Trophoblast cell (in vitro differentiated cells and primary cell): ENCODE results near the gene OR5V1.

Source experiments
- DNase-seq, 2 donors: peaks; one replicate each; pipeline ENCODE4 v3.0.0-alpha.2; 2016
- H2AFZ ChIP-seq: 2 replicates; pipeline ENCODE4 v1.6.1; 2013; ENCODE audit warnings: low read length, moderate library complexity, mild to moderate bottlenecking; ENCODE audit not compliant: insufficient read depth, poor library complexity
- H2AK5ac ChIP-seq: 2 replicates; pipeline ENCODE4 v1.6.1; 2013; ENCODE audit warnings: mild to moderate bottlenecking, low read length
- H2BK120ac ChIP-seq: 2 replicates; pipeline ENCODE4 v1.6.1; 2013; ENCODE audit warnings: low read length, mild to moderate bottlenecking, moderate library complexity; ENCODE audit not compliant: insufficient read depth, poor library complexity
- H2BK12ac ChIP-seq: 2 replicates; pipeline ENCODE4 v1.6.1; 2013; ENCODE audit warnings: mild to moderate bottlenecking, low read length, moderate library complexity
- H2BK5ac ChIP-seq: 2 replicates; pipeline ENCODE4 v1.6.1; 2013; ENCODE audit warnings: low read length, low read depth, moderate library complexity, mild to moderate bottlenecking; ENCODE audit not compliant: poor library complexity
- H3K14ac ChIP-seq: 2 replicates; pipeline ENCODE4 v1.6.1; 2013; ENCODE audit warnings: mild to moderate bottlenecking, low read length
- H3K18ac ChIP-seq: 2 replicates; pipeline ENCODE4 v1.6.1; 2013; ENCODE audit warnings: mild to moderate bottlenecking, low read length
- H3K23ac ChIP-seq: 2 replicates; pipeline ENCODE4 v1.6.1; 2013; ENCODE audit warnings: low read length
- H3K27ac ChIP-seq: 2 replicates; pipeline ENCODE4 v1.5.1; 2013; ENCODE audit warnings: low read depth, mild to moderate bottlenecking, inconsistent platforms, low read length, moderate library complexity
- H3K27me3 ChIP-seq: 2 replicates; pipeline ENCODE4 v1.6.1; 2013; ENCODE audit warnings: inconsistent platforms, mild to moderate bottlenecking, low read length, moderate library complexity; ENCODE audit not compliant: insufficient read depth
- H3K36me3 ChIP-seq, 2 experiments: 1 replicate in 1 of 2; 2 replicates in 1 of 2; pipeline ENCODE4 v1.6.1; 2013; ENCODE audit warnings: low read length in 2 of 2, mild to moderate bottlenecking in 2 of 2, moderate library complexity in 1 of 2; ENCODE audit not compliant: insufficient read depth in 2 of 2, control insufficient read depth in 1 of 2
- H3K4ac ChIP-seq: 2 replicates; pipeline ENCODE4 v1.6.1; 2013; ENCODE audit warnings: low read depth, mild to moderate bottlenecking, low read length, moderate library complexity
- H3K4me1 ChIP-seq, 2 experiments: 1 replicate in 1 of 2; 2 replicates in 1 of 2; pipeline ENCODE4 v1.6.1; 2013; ENCODE audit warnings: low read length in 2 of 2, mild to moderate bottlenecking in 2 of 2, moderate library complexity in 1 of 2; ENCODE audit not compliant: insufficient read depth in 2 of 2, control insufficient read depth in 1 of 2
- H3K4me2 ChIP-seq: 2 replicates; pipeline ENCODE4 v1.6.1; 2013; ENCODE audit warnings: inconsistent platforms, mild to moderate bottlenecking, low read length, moderate library complexity
- H3K4me3 ChIP-seq: 2 replicates; pipeline ENCODE4 v1.5.1; 2013; ENCODE audit warnings: mild to moderate bottlenecking, low read depth, low read length, inconsistent platforms
- H3K79me1 ChIP-seq: one replicate; pipeline ENCODE4 v1.6.1; 2013; ENCODE audit warnings: low read length
- H3K79me2 ChIP-seq: 2 replicates; pipeline ENCODE4 v1.6.1; 2013; ENCODE audit warnings: low read length, mild to moderate bottlenecking; ENCODE audit not compliant: control insufficient read depth, insufficient read depth, poor library complexity
- H3K9ac ChIP-seq: 2 replicates; pipeline ENCODE4 v1.6.1; 2013; ENCODE audit warnings: mild to moderate bottlenecking, low read length
- H3K9me3 ChIP-seq: 2 replicates; pipeline ENCODE4 v1.6.1; 2013; ENCODE audit warnings: low read depth, mild to moderate bottlenecking, control low read depth, inconsistent platforms, low read length; ENCODE audit not compliant: insufficient read depth
- H4K12ac ChIP-seq: 2 replicates; pipeline ENCODE4 v1.6.1; 2013; ENCODE audit warnings: low read depth, mild to moderate bottlenecking, low read length, moderate library complexity
- H4K8ac ChIP-seq: 2 replicates; pipeline ENCODE4 v1.6.1; 2013; ENCODE audit warnings: low read depth, mild to moderate bottlenecking, low read length, moderate library complexity
- H4K91ac ChIP-seq: one replicate; pipeline ENCODE4 v1.6.1; 2013; ENCODE audit warnings: low read depth, mild to moderate bottlenecking, low read length, moderate library complexity
- WGBS: extraction: QIAGEN DNeasy Blood & Tissue Kit; methylation state at CpG from one replicate; pipeline ENCODE4 v1.1.7; 2013; ENCODE audit warnings: missing lambda C conversion rate; ENCODE audit not compliant: insufficient read length, insufficient coverage; ENCODE audit errors: extremely low coverage; 5-methylcytosine and 5-hydroxymethylcytosine counted together

The OR5V1 gene

DNA sequence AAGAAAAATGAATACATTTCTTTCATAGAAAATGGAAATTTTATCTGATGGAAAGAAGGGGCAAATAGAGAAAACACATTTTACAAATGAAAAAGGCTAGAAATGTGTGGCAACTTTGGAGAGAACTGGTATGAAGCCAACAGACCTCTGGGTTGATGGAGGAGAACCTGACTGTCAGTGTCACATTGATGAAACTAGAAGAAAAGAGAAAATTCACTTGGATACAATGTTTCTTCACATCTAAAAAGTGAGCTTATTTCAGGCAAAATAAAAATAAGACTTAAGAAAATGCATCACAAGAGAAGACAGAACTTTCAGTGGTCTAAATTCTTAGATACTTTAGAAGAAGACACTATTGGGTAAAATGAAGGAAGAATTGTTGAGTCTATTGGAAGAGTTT is 26.7 kb upstream of the OR5V1 start, which contains the start of gene OR12D2:
TSS of gene OR12D2 (plus strand) at position 301 of the 400 bp plus-strand sequence. CDS start 1,069 bp downstream, outside the sequence.
- H2AFZ ChIP-seq: no peak within 1 kb of the TSS
- no peaks in the 10 kb centered on the region for H3K4me1 ChIP-seq
- H4K12ac ChIP-seq: no peak within 1 kb of the TSS
- no peak within 1 kb of the TSS for H3K4me3 ChIP-seq
- H2BK120ac ChIP-seq: no peak within 1 kb of the TSS
- H2BK5ac ChIP-seq: no peak within 1 kb of the TSS
- H3K23ac ChIP-seq: no peak within 1 kb of the TSS
- H3K9me3 ChIP-seq: peaks cover 4% of the 10 kb centered on the region
- H3K79me1 ChIP-seq: no peaks in the 10 kb centered on the region
- no peak within 1 kb of the TSS for H2BK12ac ChIP-seq
- H3K18ac ChIP-seq: no peak within 1 kb of the TSS
- no peak within 1 kb of the TSS for H2AK5ac ChIP-seq
- no peak within 1 kb of the TSS for H3K4me2 ChIP-seq
- H3K27ac ChIP-seq: no peak within 1 kb of the TSS
- no peak within 1 kb of the TSS for H4K91ac ChIP-seq
- no peaks in the 10 kb centered on the region for H3K36me3 ChIP-seq
- H3K4ac ChIP-seq: no peak within 1 kb of the TSS
- no peak within 1 kb of the TSS for H3K14ac ChIP-seq
- no peaks in the 10 kb centered on the region for H3K79me2 ChIP-seq
- no peaks in the 10 kb centered on the region for H3K27me3 ChIP-seq
- no peak within 1 kb of the TSS for H4K8ac ChIP-seq
- DNase-seq: no peak
- H3K9ac ChIP-seq: no peak within 1 kb of the TSS

DNA sequence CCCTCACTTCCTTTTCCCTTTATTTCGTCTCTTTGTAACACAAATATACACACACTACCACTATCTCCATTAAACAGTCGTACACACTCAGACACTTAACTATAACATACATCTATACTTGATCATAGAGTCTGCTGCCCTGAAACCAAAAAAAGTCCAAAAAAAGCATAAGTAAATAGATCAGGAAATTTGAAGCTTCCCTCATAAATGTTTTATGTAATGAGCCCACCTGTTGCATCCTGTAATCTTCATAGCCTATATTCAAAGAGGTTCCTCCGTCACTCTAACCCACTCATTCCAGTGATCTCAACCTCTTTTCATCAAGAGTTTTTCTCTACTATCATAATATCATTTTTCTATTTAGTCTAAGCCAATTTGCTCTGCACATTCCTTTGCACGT is 19.9 kb upstream of the OR5V1 start:
- Histone ChIP-seq H2BK5ac (no peak overlapping the region), H3K18ac (no peak overlapping the region), H3K14ac (no peak overlapping the region), H3K4me3 (no peak overlapping the region), H3K4me2 (no peak overlapping the region), H2AFZ (no peak overlapping the region), H3K79me1 (no peaks in the 10 kb centered on the region), H3K4ac (no peak overlapping the region), H3K23ac (no peak overlapping the region), H3K27me3 (no peaks in the 10 kb centered on the region), H3K4me1 (no peaks in the 10 kb centered on the region), H2BK12ac (no peak overlapping the region), H3K36me3 (no peaks in the 10 kb centered on the region), H3K79me2 (no peaks in the 10 kb centered on the region), H3K9ac (no peak overlapping the region), H2BK120ac (no peak overlapping the region), H2AK5ac (no peak overlapping the region), H3K9me3 (peaks cover 4% of the 10 kb centered on the region), H4K8ac (no peak overlapping the region), H4K91ac (no peak overlapping the region), H4K12ac (no peak overlapping the region), H3K27ac (no peak overlapping the region)
- DNase-seq: no peak
- WGBS: 100% methylated on average over 1 of the region's 4 CpGs

DNA sequence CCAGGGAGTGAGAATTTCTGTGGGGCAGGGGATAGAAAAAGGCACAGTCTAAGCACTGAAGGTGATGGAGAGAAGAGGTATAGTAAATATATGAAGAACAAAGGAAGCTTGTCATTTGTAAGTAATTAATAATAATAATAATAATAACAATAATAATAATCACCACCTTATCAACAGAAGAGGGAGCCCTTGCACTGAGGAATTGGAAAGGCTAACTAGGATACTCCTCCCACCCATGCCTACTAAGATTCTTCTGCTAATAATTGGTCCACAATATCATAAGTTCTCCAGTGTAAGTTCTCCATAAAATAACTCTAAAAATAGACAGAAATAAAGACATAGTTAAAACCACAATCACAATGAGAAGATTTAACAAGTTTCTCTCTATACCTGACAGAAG is 7.3 kb upstream of the OR5V1 start:
- Histone ChIP-seq H3K4me2 (no peak overlapping the region), H4K91ac (no peak overlapping the region), H2AK5ac (no peak overlapping the region), H2BK120ac (no peak overlapping the region), H3K27ac (no peak overlapping the region), H3K18ac (no peak overlapping the region), H3K4me1 (no peaks in the 10 kb centered on the region), H3K9me3 (no peaks in the 10 kb centered on the region), H3K14ac (no peak overlapping the region), H4K12ac (no peak overlapping the region), H3K23ac (no peak overlapping the region), H2BK12ac (no peak overlapping the region), H3K4me3 (no peak overlapping the region), H3K79me2 (no peaks in the 10 kb centered on the region), H2BK5ac (no peak overlapping the region), H3K4ac (no peak overlapping the region), H3K36me3 (no peaks in the 10 kb centered on the region), H4K8ac (no peak overlapping the region), H3K27me3 (no peaks in the 10 kb centered on the region), H3K79me1 (no peaks in the 10 kb centered on the region), H3K9ac (no peak overlapping the region), H2AFZ (no peak overlapping the region)
- peak in 1 of 2 donors; percentile 1 for DNase-seq

DNA sequence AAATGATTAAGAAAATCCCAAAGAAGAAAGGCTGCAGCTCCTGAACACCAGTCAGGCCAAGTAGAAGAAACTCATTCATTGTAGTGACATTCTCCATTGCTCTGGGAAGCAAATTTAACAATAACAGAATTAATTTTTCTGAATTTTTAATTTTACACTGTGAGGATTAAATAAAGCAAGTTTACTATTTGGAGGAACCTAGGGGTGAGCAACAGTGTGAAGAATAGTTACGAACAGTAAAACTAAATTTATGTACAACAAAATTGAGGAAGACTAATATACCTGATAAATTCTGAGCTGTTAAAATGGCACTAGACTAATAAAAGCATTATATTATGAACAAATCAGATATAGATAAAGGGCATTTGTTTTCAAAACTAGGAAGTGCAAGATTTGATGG is 6.5 kb upstream of the OR5V1 start, which contains the start of gene OR12D3:
TSS of gene OR12D3 (minus strand) at position 101 of the 400 bp plus-strand sequence. CDS start at position 97, 4 bp downstream.
- no peak within 1 kb of the TSS for H3K23ac ChIP-seq
- no peaks in the 10 kb centered on the region for H3K27me3 ChIP-seq
- H3K36me3 ChIP-seq: no peaks in the 10 kb centered on the region
- no peaks in the 10 kb centered on the region for H3K79me1 ChIP-seq
- no peak within 1 kb of the TSS for H2BK12ac ChIP-seq
- H3K9ac ChIP-seq: no peak within 1 kb of the TSS
- no peak within 1 kb of the TSS for H2BK5ac ChIP-seq
- H3K4me3 ChIP-seq: no peak within 1 kb of the TSS
- H4K8ac ChIP-seq: no peak within 1 kb of the TSS
- no peak within 1 kb of the TSS for H4K91ac ChIP-seq
- no peaks in the 10 kb centered on the region for H3K4me1 ChIP-seq
- no peak within 1 kb of the TSS for H2AK5ac ChIP-seq
- H3K18ac ChIP-seq: no peak within 1 kb of the TSS
- no peak for DNase-seq
- no peak within 1 kb of the TSS for H2AFZ ChIP-seq
- no CpG with 5 or more reads among the region's 1 CpG for WGBS
- H3K9me3 ChIP-seq: no peaks in the 10 kb centered on the region
- no peak within 1 kb of the TSS for H3K4ac ChIP-seq
- H3K14ac ChIP-seq: no peak within 1 kb of the TSS
- H3K27ac ChIP-seq: no peak within 1 kb of the TSS
- no peak within 1 kb of the TSS for H3K4me2 ChIP-seq
- H4K12ac ChIP-seq: no peak within 1 kb of the TSS
- H2BK120ac ChIP-seq: no peak within 1 kb of the TSS
- no peaks in the 10 kb centered on the region for H3K79me2 ChIP-seq
